Measurements from ENCODE around the gene UBE3A. TPM values are rescaled to one million over a fixed set of nuclear protein-coding genes. Genes with fewer than 3 reads are reported as not detected.

UBE3A gene
- 83.6 and 95.3 TPM in 2 replicates for total RNA-seq

GRCh38 chr15:25438601-25439368 is at the start of gene UBE3A:
Gene UBE3A, minus strand, starts transcription at chr15:25439024. Its CDS starts 29,917 bp downstream, at chr15:25409107.

All from uterine smooth muscle cell (primary cell).